Measurements from ENCODE around the gene PSPC1. TPM values are rescaled to one million over a fixed set of nuclear protein-coding genes. Genes with fewer than 3 reads are reported as not detected.
A peak's percentile ranks its signal among the peaks of the same experiment; 100 is the strongest.
"Not testable (repeated sequence)": the region's sequence is repeated elsewhere in the genome, so short reads cannot be mapped to it uniquely, and the experiment has no call there.

PSPC1 gene
- 60.7 and 62.3 TPM in 2 replicates for total RNA-seq (2022)
- percentile 91 among the genes with signal in this experiment for Bru-seq, nascent RNA
- percentile 82 among the genes with signal in this experiment for BruChase-seq, experiment 1, labeled RNA remaining after a 6-hour chase
- BruChase-seq, experiment 2, labeled RNA remaining after a 2-hour chase, result percentile 81 among the genes with signal in this experiment
- long read RNA-seq, transcript PSPC1-203 (8 exons, 1,647 nt), result minor isoform, 5 of 66 reads
- long read RNA-seq, transcript PSPC1-204 (8 exons, 1,709 nt), result minor isoform, 6 of 66 reads
- long read RNA-seq, transcript PSPC1-201 (9 exons, 2,407 nt), result major isoform, 33 of 66 reads
- long read RNA-seq, partial matches to known transcripts, result 5 of 66 reads
- long read RNA-seq, other reads (novel, unspliced or antisense), result 16 of 66 reads

GRCh38 chr13:19782727-19783682, at the start of gene PSPC1:
PSPC1 (minus strand) TSS chr13:19782945; CDS start chr13:19782757, 188 bp downstream.
- not testable (repeated sequence) for H3K27me3 Mint-ChIP-seq (ENCODE audit: unreplicated experiment); H3K4me1 Mint-ChIP-seq (ENCODE audit: low read depth, unreplicated experiment); H3K9me3 Mint-ChIP-seq (ENCODE audit: low read depth, unreplicated experiment)
- BruUV-seq (replicated peaks), result TSS peak; percentile 37
- H3K27ac Mint-ChIP-seq (ENCODE audit: unreplicated experiment), result peak within 1 kb of the TSS; percentile 95
- CTCF ChIA-PET, result interaction anchor here (1.3 kb wide), 1 partner anchor 11 kb away, joined by 4 read pairs; no protein-coding TSS in a partner anchor
- peak; percentile 88 for DNase-seq
- H3K4me3 Mint-ChIP-seq (ENCODE audit: low read depth, unreplicated experiment), result peak within 1 kb of the TSS; percentile 79
- peaks cover 19% of the 10 kb centered on the region for H3K36me3 Mint-ChIP-seq (ENCODE audit: insufficient read depth, unreplicated experiment)
- intact Hi-C loops (cut with micrococcal nuclease; ENCODE audit: unreplicated experiment), result loop anchor here (5.0 kb wide), 1 partner anchor 79 kb away; the partner anchor contains the start of gene ZMYM5

GRCh38 chr13:19822673-19823072, 39.9 kb upstream of the PSPC1 start:
- intact Hi-C loops (cut with micrococcal nuclease; ENCODE audit: unreplicated experiment), result no loop called here
- no peak for TF ChIP-seq CTCF (IDR thresholded peaks at IDR 0.05; ENCODE audit: unreplicated experiment)

GRCh38 chr13:19818223-19818842, 35.6 kb upstream of the PSPC1 start:
- H3K27me3 Mint-ChIP-seq (ENCODE audit: unreplicated experiment), result no peaks in the 10 kb centered on the region
- no peaks in the 10 kb centered on the region for H3K9me3 Mint-ChIP-seq (ENCODE audit: low read depth, unreplicated experiment)
- no peaks in the 10 kb centered on the region for H3K36me3 Mint-ChIP-seq (ENCODE audit: insufficient read depth, unreplicated experiment)
- H3K27ac Mint-ChIP-seq (ENCODE audit: unreplicated experiment), result no peak overlapping the region
- peak; percentile 11 for DNase-seq
- no peaks in the 10 kb centered on the region for H3K4me1 Mint-ChIP-seq (ENCODE audit: low read depth, unreplicated experiment)
- CTCF ChIA-PET, result interaction anchor here (0.6 kb wide), 1 partner anchor 92 kb away, joined by 4 read pairs; no protein-coding TSS in a partner anchor
- intact Hi-C loops (cut with micrococcal nuclease; ENCODE audit: unreplicated experiment), result no loop called here
- H3K4me3 Mint-ChIP-seq (ENCODE audit: low read depth, unreplicated experiment), result no peak overlapping the region
- BruUV-seq (replicated peaks), result no TSS peak
- TF ChIP-seq CTCF (IDR thresholded peaks at IDR 0.05; ENCODE audit: unreplicated experiment), result peak; percentile 47

More at GRCh38 chr13:19822673-19823072, 39.9 kb upstream of the PSPC1 start:
- BruUV-seq (replicated peaks), result no TSS peak
- Mint-ChIP-seq H3K9me3 (ENCODE audit: low read depth, unreplicated experiment) (no peaks in the 10 kb centered on the region), H3K27me3 (ENCODE audit: unreplicated experiment) (no peaks in the 10 kb centered on the region), H3K36me3 (ENCODE audit: insufficient read depth, unreplicated experiment) (peaks cover 11% of the 10 kb centered on the region), H3K4me1 (ENCODE audit: low read depth, unreplicated experiment) (no peaks in the 10 kb centered on the region), H3K4me3 (ENCODE audit: low read depth, unreplicated experiment) (no peak overlapping the region), H3K27ac (ENCODE audit: unreplicated experiment) (no peak overlapping the region)
- no peak for DNase-seq
- CTCF ChIA-PET, result no interaction called here

- TF ChIP-seq CTCF (IDR thresholded peaks at IDR 0.05; ENCODE audit: unreplicated experiment), result no peak
- DNase-seq, result no peak
- no peaks in the 10 kb centered on the region for H3K36me3 Mint-ChIP-seq (ENCODE audit: insufficient read depth, unreplicated experiment)
- H3K27me3 Mint-ChIP-seq (ENCODE audit: unreplicated experiment), result no peaks in the 10 kb centered on the region
- CTCF ChIA-PET, result interaction anchor here (0.5 to 0.6 kb wide), 2 partner anchors 93 to 738 kb away, joined by 3 to 4 read pairs; no protein-coding TSS in a partner anchor
- H3K4me3 Mint-ChIP-seq (ENCODE audit: low read depth, unreplicated experiment), result no peak overlapping the region
- H3K9me3 Mint-ChIP-seq (ENCODE audit: low read depth, unreplicated experiment), result no peaks in the 10 kb centered on the region
- H3K4me1 Mint-ChIP-seq (ENCODE audit: low read depth, unreplicated experiment), result no peaks in the 10 kb centered on the region
- peak overlapping the region; percentile 29 for H3K27ac Mint-ChIP-seq (ENCODE audit: unreplicated experiment)
- intact Hi-C loops (cut with micrococcal nuclease; ENCODE audit: unreplicated experiment), result no loop called here
- no TSS peak for BruUV-seq (replicated peaks)
Measured at GRCh38 chr13:19817510-19818158, 34.9 kb upstream of the PSPC1 start.
